Endothelial cell of umbilical vein (primary cell): ENCODE results near the gene LRRD1.

Experiments
- CTCF ChIP-seq, 2 donors: IDR thresholded peaks; 1 replicate in 1 of 2; 2 replicates in 1 of 2; pipeline ENCODE4 v1.5.1; 2011; ENCODE audit warnings: low read length in 2 of 2, mild to moderate bottlenecking in 2 of 2, moderate library complexity in 2 of 2, control low read depth in 1 of 2, inconsistent platforms in 1 of 2, low read depth in 1 of 2; ENCODE audit not compliant: insufficient read depth in 1 of 2; ENCODE audit errors: extremely low read depth in 1 of 2
- EZH2 ChIP-seq: IDR thresholded peaks from 2 replicates; pipeline ENCODE4 v1.6.1; 2012; ENCODE audit warnings: borderline replicate concordance, low read depth, mild to moderate bottlenecking, moderate library complexity, low read length, inconsistent platforms; ENCODE audit not compliant: severe bottlenecking
- JUN ChIP-seq: IDR thresholded peaks from 2 replicates; pipeline ENCODE4 v1.6.1; 2011; ENCODE audit warnings: borderline replicate concordance, low read depth; ENCODE audit not compliant: insufficient read length, insufficient read depth
- POLR2AphosphoS5 ChIP-seq: IDR thresholded peaks from 2 replicates; pipeline ENCODE4 v1.6.1; 2012; ENCODE audit warnings: low read depth, mild to moderate bottlenecking, control low read depth, low read length, moderate library complexity; ENCODE audit not compliant: insufficient read depth

GRCh38 chr7:92205987-92206386, 27.0 kb upstream of the LRRD1 start:
- TF ChIP-seq CTCF (IDR thresholded peaks at IDR 0.05; ENCODE audit: extremely low read depth in 1 of 2, insufficient read depth in 1 of 2, low read depth in 1 of 2, low read length in 2 of 2) (no peak), POLR2AphosphoS5 (no peak), JUN (no peak), EZH2 (no peak)
